Gastroesophageal sphincter (tissue), 3 donors: ENCODE results near the gene FAHD1.

Experiments
- CTCF ChIP-seq, 4 experiments: fragments of 200-600 bp in 2 of 4; fragments of 450-650 bp in 2 of 4; sonication (generic) in 1 of 4; IDR thresholded peaks; one replicate each; pipeline ENCODE4 v1.5.1; 2017 to 2019; ENCODE audit warnings: antibody characterized with exemption in 4 of 4, mild to moderate bottlenecking in 2 of 4, moderate library complexity in 2 of 4
- EP300 ChIP-seq: sonication (generic); formaldehyde crosslinking; IDR thresholded peaks from one replicate; pipeline ENCODE4 v1.6.1; 2017; ENCODE audit warnings: antibody characterized with exemption, mild to moderate bottlenecking
- POLR2A ChIP-seq, 2 donors: fragments of 450-650 bp; IDR thresholded peaks; one replicate each; pipeline ENCODE4 v1.6.1; 2017; ENCODE audit warnings: antibody characterized with exemption in 2 of 2, mild to moderate bottlenecking in 2 of 2, moderate library complexity in 1 of 2
- POLR2AphosphoS5 ChIP-seq: sonication (generic); formaldehyde crosslinking; IDR thresholded peaks from one replicate; pipeline ENCODE4 v1.6.1; 2017; ENCODE audit warnings: antibody characterized with exemption

GRCh38 chr16:1822801-1823200 is 4.2 kb upstream of the FAHD1 start:
- no peak for TF ChIP-seq POLR2A (IDR thresholded peaks at IDR 0.05)
- no peak for TF ChIP-seq CTCF (IDR thresholded peaks at IDR 0.05)
- TF ChIP-seq POLR2AphosphoS5: no peak
- no peak for TF ChIP-seq EP300
